BJ (cell line): ENCODE results near the gene PRDM16. TPM values are rescaled to one million over a fixed set of nuclear protein-coding genes. Genes with fewer than 3 reads are reported as not detected.

Experiments
- CTCF ChIA-PET: fragments of 350-600 bp; formaldehyde crosslinking; extraction: SDS; loops from one replicate; lab custom pipeline; 2021; ENCODE audit warnings: antibody characterized with exemption, inconsistent platforms; lab: Yijun Ruan, JAX
- POLR2A ChIA-PET: fragments of 300-600 bp; sonication (Branson Sonifier 250); formaldehyde crosslinking; extraction: SDS; loops from one replicate; lab custom pipeline; 2021; ENCODE audit warnings: antibody characterized with exemption; lab: Charles Lee
- DNase-seq: peaks from one replicate; pipeline ENCODE4 v3.0.0-alpha.2; 2011; ENCODE audit warnings: low read depth
- H3K27me3 ChIP-seq: 2 replicates; pipeline ENCODE4 v1.6.0; 2011; ENCODE audit warnings: low read length; ENCODE audit not compliant: control insufficient read depth, insufficient read depth
- H3K36me3 ChIP-seq: 2 replicates; pipeline ENCODE4 v1.5.1; 2011; ENCODE audit warnings: low read length; ENCODE audit not compliant: control insufficient read depth, insufficient read depth
- H3K4me3 ChIP-seq: 2 replicates; pipeline ENCODE4 v1.5.1; 2011; ENCODE audit warnings: low read depth, mild to moderate bottlenecking, control low read depth, low read length
- polyA plus RNA-seq: library from polyadenylated mRNA; depleted of rRNA; stranded (reverse); fragments of >200 nt; gene quantifications from 2 replicates; pipeline ENCODE4 v1.2.3, GENCODE V29; 2011
- TF ChIP-seq, protein P1 (sequence below): IDR thresholded peaks from 2 replicates; pipeline ENCODE4 v1.5.1; 2011; ENCODE audit warnings: low read depth, mild to moderate bottlenecking, control low read depth, inconsistent platforms, low read length, moderate library complexity; ENCODE audit not compliant: insufficient read depth

The PRDM16 gene
- polyA plus RNA-seq, 1 experiment: 0.02 TPM

DNA sequence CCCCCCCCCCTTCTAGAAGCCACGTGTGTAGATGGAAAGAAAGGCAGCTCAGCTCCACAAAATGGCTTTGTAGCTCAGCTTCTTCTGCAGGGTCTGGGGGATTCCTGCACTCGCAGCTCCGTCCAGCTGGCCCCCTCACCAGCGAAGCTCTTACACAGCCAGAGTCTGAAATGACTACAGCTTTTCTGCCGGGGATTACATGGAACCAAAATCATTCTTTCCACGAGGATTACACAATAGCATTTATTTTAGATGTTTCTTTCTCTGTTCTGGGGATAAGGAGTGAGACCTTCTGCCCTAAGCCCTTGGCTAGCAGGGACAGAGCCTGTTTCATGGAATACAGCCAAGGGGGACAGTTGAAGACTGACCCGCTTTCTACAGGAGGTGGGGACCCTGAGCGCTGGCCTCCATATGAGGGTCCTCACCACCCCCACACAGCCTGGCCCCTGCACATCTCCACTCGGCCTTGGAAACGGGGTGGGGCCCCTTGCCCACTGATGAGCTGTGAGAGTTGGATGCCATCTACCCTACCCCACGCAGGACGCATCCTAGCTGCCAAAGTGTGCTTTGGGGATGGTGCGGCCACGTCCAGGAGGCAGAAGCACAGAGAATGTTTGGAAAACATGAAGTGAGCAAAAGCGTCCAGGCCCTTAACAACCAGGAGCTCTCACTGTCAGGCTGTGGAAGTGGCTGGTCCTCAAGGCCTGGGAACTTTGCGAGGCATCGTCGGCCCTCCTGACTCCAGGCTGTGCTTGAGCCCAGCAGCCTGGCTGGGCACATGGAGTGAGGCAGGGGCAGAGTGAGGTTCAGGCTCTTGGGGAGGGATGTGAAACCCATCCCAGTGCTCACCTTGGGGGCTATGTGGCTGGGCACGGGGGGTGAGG lies 33.2 kb upstream of the PRDM16 start:
- no peak for DNase-seq
- POLR2A ChIA-PET: no interaction called here
- Histone ChIP-seq H3K36me3 (no peaks in the 10 kb centered on the region), H3K4me3 (no peak overlapping the region), H3K27me3 (no peaks in the 10 kb centered on the region)
- CTCF ChIA-PET: interaction anchor here (0.7 kb wide), 1 partner anchor 171 kb away, joined by 3 read pairs; no protein-coding TSS in a partner anchor
- TF ChIP-seq, protein P1, sequence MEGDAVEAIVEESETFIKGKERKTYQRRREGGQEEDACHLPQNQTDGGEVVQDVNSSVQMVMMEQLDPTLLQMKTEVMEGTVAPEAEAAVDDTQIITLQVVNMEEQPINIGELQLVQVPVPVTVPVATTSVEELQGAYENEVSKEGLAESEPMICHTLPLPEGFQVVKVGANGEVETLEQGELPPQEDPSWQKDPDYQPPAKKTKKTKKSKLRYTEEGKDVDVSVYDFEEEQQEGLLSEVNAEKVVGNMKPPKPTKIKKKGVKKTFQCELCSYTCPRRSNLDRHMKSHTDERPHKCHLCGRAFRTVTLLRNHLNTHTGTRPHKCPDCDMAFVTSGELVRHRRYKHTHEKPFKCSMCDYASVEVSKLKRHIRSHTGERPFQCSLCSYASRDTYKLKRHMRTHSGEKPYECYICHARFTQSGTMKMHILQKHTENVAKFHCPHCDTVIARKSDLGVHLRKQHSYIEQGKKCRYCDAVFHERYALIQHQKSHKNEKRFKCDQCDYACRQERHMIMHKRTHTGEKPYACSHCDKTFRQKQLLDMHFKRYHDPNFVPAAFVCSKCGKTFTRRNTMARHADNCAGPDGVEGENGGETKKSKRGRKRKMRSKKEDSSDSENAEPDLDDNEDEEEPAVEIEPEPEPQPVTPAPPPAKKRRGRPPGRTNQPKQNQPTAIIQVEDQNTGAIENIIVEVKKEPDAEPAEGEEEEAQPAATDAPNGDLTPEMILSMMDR: no peak

DNA sequence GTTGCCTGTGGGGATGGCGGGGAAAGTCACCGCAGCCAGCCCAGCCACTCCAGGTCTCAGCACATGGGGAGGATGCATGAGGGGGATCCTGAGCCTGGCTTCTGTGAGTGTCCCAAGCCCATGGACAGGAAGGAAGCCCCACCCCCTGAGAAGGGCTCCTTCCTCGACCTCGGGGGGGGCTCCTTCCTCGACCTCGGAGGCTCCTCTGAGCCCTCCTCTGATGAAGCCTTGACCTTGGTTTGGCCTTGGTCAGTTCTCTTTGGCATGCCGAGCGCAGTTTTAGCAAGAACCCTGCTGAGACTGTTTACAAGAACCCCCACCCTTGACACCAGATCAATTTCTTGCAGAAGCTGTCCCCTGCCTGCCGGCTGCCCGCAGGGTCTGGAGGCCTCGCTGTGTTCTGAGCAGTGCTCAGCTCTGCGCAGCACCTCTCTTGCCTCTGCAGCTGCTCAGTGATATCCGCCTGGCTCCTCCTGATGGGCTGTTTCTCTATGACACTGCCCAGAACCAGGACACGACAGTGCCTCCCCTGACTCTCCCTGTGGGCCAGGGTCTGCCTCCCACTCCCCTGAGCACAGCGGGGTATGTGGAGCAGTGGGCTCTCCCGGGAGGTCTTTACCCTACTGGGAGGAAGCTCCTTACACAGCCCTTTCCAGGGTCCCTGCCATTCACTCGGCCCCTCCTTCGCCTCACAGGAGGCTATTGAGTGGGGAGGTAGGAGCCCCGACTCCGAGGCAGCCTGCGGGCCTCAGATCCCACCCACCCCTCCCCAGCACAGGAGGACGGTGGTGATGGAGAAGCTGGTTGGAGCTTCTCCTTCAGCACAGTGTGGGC lies 32.3 kb upstream of the PRDM16 start:
- ChIA-PET POLR2A (no interaction called here), CTCF (no interaction called here)
- Histone ChIP-seq H3K27me3 (no peaks in the 10 kb centered on the region), H3K36me3 (no peaks in the 10 kb centered on the region), H3K4me3 (no peak overlapping the region)
- no peak for DNase-seq
- TF ChIP-seq, protein P1: no peak

DNA sequence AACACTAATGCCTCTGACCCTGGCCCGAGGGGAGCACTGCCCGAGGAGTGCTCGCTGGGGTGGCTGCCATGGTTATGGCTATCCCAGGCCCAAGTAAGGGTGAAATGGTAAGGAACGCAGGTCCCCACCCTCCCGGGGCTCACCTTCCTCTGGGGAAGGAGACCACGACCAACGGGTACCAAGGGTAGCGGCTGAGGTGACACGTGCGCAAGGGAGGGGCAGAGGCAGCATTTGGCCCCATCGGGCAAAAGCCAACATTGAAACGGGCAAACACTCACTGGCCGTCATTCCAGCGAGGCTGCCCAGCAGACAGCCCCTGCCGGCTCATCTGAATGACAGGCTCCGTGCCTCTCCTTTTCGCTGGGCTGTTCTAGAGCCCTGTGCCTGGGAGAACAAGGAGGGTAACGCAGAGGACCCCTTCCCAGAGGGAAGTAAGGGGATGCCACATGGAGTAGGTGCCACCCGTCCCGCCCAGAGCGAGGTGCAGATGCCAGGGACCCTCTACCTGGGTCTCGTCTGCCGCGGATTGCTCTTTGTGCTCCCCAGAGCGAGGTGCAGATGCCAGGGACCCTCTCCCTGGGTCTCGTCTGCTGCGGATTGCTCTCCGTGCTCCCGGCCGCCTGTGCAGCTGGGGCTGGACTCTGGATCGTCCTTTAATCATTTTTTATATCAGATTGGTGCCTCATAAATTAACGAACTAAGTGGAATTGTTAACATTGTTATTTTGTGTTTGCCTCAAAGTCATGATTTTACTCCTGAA lies 31.5 kb upstream of the PRDM16 start:
- no peak for DNase-seq
- POLR2A ChIA-PET: no interaction called here
- no peak overlapping the region for H3K4me3 ChIP-seq
- no peaks in the 10 kb centered on the region for H3K36me3 ChIP-seq
- no peaks in the 10 kb centered on the region for H3K27me3 ChIP-seq
- CTCF ChIA-PET: no interaction called here
- TF ChIP-seq, protein P1: no peak

DNA sequence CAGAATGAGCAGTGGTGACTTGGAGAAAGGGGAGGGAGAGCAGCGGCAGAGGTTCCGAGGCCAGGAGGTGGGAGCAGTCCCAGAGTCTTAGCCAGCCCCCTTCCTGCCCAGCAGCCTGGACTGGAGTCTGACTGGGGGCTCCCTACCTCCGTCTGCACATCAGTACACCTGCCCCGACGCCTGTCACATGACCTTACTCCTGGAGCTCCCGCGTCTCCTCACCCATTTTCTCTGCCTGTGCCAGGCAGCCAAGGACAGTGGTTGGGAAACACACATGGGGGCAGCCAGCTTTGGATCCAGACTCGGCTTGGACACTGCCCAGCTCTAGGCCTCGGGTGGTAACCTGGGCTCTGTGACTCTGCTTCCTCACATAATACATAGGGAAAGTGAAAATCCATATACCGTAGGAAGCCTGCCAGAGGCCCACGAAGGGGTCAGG lies 30.9 kb upstream of the PRDM16 start:
- ChIA-PET CTCF (no interaction called here), POLR2A (no interaction called here)
- TF ChIP-seq, protein P1: no peak
- H3K4me3 ChIP-seq: no peak overlapping the region
- no peaks in the 10 kb centered on the region for H3K27me3 ChIP-seq
- H3K36me3 ChIP-seq: no peaks in the 10 kb centered on the region
- no peak for DNase-seq
